ENCODE results near the gene PLD1.

The PLD1 gene

DNA sequence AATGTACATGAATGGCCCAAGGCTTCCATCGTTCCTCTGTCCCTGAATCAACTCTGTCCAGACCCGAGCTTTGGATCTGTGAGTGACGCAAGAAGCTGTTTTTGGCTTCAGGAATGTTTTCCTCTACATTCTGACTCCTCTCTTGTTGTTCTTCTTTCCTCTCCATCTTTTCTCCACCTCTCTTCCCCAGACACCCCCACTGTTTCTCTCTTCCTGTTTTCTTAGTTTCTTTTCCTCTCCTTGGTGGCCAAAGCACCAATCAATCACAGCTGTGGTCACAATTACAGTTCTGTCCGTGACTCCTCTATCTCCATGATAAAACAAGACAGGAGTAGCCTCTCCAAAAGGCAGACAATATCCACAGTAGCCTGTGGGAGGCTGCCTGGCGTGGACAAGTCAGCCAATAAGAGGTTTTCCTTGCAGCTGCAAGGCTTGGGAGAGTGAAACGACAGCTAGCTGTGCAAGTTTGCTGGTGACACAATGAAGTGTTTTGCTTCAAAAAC, 28.0 kb upstream of the PLD1 start:
- DNase-seq (ENCODE audit: low read depth) = no peak

DNA sequence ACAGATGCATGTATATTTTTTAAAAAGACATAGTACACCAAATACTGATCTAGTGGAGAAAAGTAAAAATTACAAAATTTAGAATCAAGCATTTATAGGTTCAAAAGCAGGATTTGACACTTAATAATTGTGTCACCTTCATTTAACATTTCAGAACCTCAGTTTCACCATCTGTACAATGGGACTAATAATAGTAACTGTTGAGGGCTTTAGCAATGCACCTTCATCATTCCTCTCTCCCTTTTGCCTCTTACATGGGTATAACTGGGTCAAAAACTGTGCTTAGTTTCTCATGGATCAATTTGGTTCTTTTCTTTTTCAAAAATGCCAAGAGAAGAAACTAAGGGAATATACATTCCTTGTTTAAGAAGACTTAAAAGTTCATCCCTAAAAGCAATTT, 27.4 kb upstream of the PLD1 start:
- DNase-seq (ENCODE audit: low read depth) = no peak

DNA sequence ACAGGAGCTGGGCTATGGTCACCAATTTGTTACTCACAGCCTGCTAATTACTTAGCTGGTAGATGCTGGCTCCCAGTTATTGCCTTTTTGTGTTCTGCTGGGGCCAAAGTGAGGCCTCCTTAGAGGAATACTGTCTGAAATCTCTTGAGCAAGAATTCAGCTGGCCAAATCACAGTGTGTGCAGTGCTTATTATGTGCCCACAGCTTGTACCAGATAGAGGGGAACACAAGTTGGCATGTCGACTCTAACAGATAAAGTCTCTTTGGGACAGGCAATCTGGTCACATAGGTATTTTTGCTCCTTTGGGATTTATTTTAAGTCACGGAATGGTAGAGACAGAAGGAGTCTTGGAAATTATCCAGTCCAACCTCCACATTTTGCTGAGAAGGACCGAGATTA, 26.6 kb upstream of the PLD1 start:
- no peak for DNase-seq (ENCODE audit: low read depth)

DNA sequence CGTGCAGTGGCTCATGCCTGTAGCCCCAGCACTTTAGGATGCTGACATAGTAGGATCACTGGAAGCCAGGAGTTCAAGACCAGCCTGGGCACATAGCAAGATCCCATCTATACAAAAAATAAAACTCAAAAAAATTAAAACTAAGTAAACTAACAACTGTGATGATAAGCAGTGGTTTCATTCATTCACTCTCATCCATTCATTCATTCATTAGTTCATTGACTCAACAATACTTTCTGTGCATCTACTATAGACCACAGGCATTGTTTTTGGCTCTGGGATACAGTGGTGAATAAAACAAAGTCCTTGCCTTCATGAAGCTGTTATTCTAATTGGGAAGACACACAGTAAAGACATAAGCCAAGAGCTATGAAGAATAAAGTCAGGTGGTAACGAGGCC, 25.3 kb upstream of the PLD1 start:
- DNase-seq (ENCODE audit: low read depth) = no peak

DNA sequence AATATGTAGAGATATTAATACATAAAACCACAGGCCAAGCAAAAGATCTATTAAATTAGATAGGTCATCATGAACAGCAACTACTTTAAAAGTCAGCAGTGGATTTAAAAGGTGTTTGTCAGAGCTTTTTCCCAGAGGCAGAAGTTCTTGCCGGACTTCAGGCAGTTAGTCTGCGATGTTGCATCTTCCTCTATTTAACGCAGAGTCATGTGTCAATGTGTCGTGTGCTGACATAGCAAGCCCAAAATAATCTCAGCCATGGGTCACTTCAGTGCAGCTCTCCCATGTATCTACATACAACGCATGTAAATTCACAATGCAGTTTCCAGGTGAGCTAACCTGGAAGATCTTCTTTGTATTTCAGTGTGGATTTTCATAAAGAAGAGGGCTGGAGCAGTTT, 24.8 kb upstream of the PLD1 start:
- DNase-seq (ENCODE audit: low read depth) = no peak

DNA sequence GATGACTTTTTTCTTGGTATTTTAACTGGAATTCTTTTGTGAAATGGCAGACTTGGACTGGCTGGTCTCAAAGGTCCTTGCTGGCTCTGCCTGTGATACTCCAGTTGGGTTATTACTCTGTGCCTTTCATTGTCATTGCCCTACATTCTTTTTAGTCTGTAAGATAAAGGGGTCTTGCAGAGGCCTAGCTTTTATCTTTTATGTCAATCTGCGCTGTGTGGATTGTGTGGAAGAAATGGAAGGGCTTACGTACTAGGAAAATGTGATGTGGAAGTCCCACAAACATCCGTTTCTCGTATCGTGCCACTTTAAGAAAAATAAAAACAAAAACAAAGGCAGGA, 24.1 kb upstream of the PLD1 start:
- DNase-seq (ENCODE audit: low read depth) = no peak

DNA sequence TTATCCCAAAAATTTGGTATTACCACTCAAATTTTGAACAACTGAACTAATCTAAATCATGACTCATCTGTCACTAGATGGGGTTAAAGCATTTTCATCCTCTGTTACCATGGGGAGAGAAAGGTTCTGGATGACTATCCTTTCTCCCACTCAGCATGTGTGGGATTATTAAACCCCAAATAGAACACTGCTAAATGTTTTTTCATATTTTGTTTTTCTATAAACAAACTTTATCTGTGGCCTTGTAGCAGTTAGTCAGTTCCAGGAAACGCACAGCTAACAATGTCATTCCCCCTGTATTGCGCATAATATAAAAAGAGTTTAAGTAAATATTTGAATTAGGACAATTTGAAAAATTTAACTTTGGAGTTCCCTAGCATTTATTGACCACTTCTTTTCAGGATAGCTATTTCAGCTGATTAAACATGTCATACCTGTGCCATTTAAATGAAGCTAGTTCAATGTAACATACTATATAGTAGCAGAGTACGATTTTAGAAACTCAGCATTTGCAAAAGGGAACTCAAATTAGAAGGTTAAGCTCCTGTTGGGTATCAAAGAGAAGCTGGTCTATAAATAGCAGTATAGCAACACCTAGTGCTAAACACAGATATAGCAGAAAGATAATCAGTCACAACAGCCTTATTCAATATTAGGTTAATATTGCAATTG, 23.6 kb upstream of the PLD1 start:
- DNase-seq (ENCODE audit: low read depth) = no peak

DNA sequence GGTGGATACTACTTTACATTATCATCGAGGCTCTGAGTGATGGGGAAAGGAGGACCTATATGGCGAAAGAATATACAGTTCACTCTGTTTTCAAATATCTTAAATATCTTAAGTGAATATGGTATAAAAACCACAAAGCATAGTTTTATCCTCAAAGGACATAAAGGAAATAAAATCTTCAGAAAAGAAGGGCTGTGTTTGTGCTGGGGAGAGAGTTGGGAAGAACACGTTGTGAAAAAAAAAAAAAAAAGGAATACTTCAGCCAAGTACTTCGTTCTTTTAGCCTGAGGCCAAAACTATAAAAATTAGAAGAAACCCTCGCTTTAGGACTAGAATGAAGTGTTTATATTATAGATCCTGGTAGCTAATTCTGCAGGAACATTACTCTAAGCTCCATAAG, 22.7 kb upstream of the PLD1 start:
- DNase-seq (ENCODE audit: low read depth) = no peak

DNA sequence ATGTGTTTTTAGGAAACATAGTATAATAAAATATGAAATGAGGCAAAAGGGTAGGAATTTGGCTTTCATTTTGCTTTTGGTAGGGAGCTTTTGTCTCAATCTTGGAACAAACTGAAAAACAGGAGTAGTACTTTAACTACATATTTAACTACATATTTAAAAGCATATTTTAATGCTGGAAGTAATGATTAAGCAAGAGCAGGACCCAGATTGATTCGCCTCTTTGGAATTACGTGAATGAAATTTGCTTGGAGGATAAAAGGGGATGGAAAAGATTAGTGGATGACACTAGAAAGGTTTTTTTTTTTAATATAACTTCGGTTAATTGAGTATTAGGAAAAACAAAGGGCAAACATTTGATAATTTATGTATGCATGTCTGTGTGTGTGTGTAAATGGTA, 21.7 kb upstream of the PLD1 start:
- DNase-seq (ENCODE audit: low read depth) = no peak

DNA sequence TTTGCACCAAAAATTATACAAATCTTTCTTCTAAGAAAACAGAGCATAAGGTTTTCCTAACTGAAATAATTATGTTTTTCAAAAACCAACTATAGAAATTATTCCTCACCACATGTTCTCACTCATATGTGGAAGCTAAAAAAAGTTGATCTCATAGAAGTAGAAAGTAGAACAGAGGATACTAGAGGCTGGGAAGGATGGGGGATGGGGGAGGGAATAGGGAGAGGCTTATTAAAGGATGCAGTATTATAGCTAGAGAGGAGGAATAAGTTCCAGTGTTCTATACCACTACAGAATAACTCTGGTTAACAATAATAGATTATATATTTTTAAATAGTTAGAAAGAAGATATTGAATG, 20.2 kb upstream of the PLD1 start:
- no peak for DNase-seq (ENCODE audit: low read depth)

DNA sequence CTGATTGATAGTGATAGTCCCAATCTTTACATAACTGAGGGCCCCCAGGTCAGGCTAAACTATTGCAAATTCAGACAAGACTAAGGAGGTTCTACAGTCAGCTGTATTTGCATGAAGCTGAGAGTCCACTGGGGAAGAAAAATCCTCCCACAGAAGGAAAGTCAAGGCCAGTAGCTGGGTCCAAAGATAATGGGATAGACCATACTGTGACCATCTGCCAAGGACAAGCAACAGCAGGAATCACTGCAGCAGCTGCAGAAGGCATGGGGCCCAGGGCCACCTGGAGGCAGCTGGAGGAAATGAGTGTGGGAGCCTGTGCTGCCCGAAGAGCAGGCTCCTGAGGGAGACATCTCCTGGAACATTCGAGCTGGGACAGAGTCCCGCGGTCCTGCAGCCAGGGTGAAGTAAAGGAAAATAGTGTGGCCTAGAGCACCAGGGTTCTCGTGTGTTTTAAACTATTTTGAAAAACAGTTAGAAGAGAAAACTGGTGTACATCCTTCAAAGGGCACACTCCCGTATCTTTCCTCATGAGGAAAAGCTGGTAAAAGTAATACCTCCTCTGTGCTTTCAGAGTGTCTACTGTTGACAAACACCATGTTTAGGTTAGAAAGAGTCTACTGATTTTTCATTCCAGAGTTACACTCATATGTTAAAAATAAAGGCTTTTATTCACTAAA, 19.7 kb upstream of the PLD1 start:
- DNase-seq (ENCODE audit: low read depth) = no peak

DNA sequence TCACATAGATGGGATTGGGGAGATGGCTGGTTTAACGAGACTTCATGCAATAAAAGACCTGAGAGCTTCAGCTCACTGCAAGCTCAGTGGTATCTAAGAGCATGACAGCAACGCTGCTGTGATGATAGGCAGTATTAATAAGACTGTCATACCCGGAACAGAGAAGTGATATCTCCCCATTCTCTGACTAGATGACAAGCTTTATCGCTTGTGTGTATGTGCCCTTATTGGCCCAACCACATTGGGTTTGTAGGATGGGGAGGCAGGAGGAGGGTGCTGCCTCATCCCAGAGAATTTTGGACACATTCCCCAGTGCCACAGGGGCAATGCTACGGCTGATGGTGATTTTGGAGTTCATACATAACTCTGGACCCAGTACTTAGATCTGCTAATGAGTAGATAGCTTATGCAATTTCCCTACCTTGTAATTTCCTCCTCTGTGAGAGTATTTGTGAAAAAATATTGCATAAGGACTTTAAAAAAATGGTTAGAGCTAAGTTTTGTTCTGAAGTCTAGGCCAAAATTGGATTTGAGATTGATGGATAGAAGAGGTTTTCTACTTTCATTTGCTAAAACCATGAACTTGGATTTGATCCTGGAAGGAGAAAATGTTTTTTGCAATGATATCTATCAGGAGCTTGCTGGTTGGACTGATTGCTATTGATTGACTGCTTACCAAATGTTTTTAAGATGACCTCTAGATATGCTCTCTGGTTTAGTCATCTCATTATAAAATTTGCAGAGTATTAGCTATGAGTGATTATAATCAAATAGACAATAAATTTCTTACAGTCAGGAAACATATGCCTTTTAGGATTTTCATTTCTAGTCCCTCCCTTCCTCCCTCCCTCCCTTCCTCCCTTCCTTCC, 18.9 kb upstream of the PLD1 start:
- DNase-seq (ENCODE audit: low read depth) = no peak

DNA sequence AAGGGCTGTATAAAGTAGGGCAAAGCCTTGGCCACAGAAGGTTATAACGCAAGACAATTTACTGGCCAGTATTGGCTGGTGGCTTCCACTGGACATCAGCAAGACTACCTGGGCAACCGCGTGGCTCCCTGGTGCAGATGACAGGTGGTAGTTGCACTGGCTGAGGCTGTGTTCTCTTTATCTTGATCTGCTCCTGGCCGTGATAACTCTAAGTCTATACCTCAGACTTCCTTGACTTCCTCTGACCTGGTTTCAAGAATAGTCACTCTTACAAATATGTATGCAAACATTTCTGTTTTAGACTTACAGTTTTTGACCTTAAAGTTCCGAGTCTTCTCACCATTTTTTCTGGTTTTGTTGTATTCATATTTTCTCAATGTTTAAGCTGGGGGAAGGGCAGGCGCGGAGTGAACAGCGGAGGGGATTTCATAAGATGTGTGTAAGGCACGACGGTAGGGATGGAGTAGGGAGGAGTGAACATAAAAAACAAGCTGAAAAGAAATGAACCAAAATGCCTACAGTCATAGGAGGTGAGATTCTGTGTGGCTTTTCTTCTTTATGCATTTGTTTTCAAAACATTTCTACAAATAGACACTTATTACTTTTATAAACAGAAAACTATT, 17.7 kb upstream of the PLD1 start:
- no peak for DNase-seq (ENCODE audit: low read depth)

DNA sequence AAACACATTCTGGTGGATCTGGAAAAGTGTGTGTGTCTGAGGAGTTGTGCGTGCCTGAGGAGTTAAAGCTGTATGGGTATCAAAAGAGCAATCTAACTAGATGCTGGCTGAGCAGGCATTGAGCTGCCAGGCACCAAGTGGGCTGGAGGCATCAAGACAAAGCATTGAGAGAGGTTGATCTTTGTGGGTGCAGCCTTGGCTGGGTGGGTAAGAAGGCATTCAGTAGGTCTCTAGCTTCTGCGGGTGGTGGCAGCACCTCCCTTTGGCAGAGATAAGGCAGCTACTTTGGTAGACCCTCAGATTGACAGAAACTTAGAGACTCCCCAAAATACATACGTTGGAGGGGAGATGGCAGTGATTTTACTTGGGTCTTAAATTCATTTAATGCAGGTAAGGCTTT, 17.1 kb upstream of the PLD1 start:
- no peak for DNase-seq (ENCODE audit: low read depth)

DNA sequence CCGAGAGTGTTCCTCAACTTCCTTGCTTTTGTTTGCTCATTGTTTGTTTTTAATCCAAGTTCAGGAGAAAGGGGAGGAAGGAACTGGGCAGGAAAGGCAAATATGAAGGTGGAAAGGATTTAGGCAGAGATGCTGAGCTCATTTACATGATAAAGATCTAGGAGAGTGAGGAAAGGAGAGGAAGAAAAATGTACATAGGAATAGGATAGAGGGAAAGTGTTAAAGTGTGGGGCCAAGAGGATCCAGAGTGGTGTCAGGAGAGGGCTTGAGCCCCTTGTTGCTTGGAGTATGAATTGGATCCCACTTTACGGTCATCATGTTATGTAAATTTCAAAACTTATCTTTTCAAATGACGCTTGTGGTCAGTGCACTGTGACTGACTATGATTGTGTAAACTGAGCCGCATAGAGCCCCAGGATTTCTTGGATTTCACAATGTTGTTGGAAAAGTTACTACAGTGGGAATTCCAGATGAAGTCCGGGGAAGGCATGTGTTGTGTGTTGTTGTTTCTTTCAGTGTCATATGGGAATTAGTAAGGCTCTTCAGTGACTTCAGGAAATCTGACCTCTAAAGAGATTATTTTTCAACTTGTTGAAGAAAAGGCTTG, 15.0 kb upstream of the PLD1 start:
- no peak for DNase-seq (ENCODE audit: low read depth)

DNA sequence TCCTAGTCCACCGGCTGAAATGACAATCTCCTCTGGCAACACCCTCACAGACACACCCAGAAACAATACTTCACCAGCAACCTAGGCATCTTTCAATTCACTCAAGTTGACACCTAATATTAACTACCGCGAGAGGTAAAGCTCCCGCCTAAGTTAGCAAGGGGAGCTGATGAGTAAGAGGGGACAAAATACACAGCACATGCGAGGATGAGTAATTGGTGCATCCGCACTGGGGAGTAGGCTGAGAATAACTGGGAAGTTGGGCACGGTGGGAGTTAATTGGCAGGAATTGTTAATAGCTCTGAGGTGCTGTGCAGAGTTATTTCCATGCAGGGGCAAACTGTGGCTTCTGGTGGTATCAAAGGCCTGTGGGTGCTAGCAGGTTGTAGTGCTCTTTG, 14.5 kb upstream of the PLD1 start:
- no peak for DNase-seq (ENCODE audit: low read depth)

DNA sequence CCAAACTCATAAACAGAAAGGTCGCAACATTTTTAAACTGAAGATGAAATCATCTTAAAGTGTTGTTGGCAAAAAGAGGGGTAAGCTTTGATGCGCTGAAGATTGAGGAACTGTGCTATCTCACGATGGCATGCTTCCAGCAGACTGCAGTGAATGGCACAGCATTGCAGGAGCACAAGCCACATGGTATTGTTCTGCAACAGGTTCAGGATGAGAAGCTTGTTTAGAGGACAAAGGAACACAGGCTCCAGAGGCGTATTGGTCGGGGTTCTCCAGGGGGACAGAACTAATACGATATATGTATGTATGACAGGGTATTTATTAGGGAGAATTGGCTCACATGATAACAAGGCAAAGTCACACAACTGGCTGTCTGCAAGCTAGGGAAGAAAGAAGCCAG, 13.8 kb upstream of the PLD1 start:
- DNase-seq (ENCODE audit: low read depth) = no peak

DNA sequence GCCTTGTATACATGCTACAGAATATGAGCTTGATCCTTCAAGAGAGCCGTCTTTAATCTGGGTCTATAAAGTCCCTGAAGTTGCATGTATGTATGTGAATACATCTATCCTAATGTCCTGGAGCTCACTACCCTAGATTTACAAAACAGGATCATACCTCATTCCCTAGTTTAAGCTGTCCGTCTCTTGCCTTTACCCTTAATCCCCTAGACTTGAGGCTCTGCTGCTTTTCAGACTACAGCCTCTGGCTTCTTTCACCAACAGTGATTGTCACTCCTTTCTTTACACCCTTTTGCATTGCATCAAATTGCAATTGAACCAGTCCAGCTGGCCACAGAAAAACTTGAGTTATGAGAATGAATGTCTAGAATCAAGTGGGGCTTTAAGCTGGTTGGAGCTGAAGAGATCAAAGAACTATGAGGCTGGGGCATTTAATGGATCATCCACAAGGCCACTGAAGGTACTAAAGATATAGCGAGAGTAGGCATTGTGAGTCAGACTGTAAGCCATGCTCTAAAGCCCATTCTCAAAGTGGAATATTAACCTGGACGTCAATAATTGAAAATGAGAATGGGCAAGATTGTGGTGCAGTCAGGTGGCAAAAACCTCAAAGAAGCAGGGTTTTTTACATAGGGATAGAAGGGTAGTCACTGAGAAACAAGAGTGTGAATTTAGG, 12.3 kb upstream of the PLD1 start:
- DNase-seq (ENCODE audit: low read depth) = no peak

DNA sequence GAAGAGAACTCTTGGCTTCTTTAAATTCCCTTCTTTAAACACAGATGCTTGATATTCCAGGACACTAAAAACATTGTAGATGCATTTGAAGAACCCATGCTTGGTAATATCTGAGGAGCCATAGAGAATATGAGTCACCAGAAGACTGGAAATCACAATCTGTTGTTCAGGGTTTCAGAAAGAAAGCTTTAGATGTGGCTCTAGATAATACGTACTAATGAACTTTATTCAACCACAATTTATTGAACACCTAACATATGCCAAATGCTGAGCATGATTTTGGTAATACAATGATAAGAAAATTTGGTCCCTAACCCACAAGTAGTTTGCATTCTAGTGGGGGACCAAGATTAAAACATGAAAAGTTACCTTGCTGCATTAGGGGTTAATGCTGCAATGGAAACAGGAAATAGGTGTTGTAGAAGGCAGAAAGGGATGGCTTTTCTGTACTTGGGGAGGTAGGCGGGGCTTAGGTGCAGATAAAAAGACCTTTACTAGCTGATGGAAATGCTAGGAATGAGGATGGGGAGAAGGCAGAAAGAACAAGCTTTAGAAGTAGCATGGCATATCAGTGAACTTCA, 11.6 kb upstream of the PLD1 start:
- DNase-seq (ENCODE audit: low read depth) = no peak

DNA sequence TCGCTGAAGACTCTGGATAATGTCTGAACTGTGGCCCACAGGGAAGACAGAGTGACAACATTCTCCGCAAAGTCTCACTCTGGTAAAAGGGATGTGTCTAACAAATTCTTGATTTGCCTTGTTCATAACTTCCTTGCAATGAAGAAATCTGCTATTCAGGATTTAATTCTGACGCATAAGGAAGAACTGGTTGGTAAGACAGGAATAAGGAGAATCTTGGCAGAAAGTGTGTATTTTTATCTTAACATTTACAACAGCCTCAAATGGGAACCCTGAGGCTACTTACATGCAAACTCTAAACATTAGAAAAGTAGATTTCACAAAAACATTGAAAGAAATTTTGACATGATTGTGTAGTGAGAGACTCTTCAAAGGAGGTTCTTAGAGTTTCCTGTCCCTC, 10.8 kb upstream of the PLD1 start:
- DNase-seq (ENCODE audit: low read depth) = no peak

DNA sequence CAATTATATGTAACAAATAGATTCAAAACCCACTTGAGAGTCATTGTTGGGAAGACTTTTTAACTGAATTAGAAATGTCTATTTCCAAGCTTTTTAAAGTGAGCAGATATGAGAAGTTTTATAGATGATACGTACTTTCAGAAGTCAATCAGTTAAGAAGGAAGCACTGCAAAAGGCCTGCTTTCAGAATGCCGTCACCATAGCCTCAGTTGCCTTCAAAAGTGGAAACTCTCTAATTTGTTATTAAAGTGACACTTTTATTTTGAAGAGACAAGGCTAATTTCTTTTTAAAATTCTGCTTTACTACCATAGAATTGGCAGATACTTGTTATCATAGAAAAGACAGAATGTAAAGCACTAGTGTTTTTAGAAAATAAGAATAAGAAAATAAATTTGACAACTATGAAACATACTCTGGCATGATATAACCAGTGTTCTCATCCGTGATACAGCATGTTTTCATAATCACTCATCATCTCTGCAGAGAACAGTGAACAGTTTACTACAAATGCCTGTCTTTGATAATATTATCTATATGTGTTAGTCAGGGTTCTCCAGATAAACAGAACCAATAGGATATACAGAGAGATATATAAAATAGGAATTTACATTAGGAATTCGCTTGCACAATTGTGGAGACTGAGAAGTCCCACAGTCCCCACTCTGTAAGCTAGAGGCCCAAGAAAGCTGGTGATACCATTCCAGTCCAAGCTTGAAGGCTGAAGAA, 7.0 kb upstream of the PLD1 start:
- DNase-seq (ENCODE audit: low read depth) = no peak

Data from stimulated activated CD8-positive, alpha-beta memory T cell treated with anti-CD3 and anti-CD28 coated beads, Interleukin-4, amount 100 ng/mL, for 24 hours (primary cell).